Neuronal stem cell (in vitro differentiated cells): Measurements from ENCODE around the gene ALKBH3.
A peak's percentile ranks its signal among the peaks of the same experiment; 100 is the strongest.

Source experiments
- DNase-seq: peaks from one replicate; pipeline ENCODE4 v3.0.0-alpha.2; 2013; ENCODE audit warnings: low spot score
- H2AFZ ChIP-seq: one replicate; pipeline ENCODE4 v1.6.1; 2013; ENCODE audit warnings: mild to moderate bottlenecking, low read length, inconsistent platforms
- H2AK5ac ChIP-seq: 2 replicates; pipeline ENCODE4 v1.6.1; 2013; ENCODE audit warnings: low read depth, mild to moderate bottlenecking, inconsistent platforms, low read length, moderate library complexity, mixed read lengths
- H2BK120ac ChIP-seq: 2 replicates; pipeline ENCODE4 v1.6.1; 2013; ENCODE audit warnings: low read depth, mild to moderate bottlenecking, inconsistent platforms, low read length, moderate library complexity, mixed read lengths
- H2BK12ac ChIP-seq: one replicate; pipeline ENCODE4 v1.6.1; 2013; ENCODE audit warnings: low read length, inconsistent platforms
- H2BK15ac ChIP-seq: 2 replicates; pipeline ENCODE4 v1.6.1; 2013; ENCODE audit warnings: mild to moderate bottlenecking, low read length, inconsistent platforms, mixed read lengths
- H2BK5ac ChIP-seq: one replicate; pipeline ENCODE4 v1.6.1; 2013; ENCODE audit warnings: inconsistent platforms, mild to moderate bottlenecking, low read length, moderate library complexity
- H3K14ac ChIP-seq: one replicate; pipeline ENCODE4 v1.6.1; 2013; ENCODE audit warnings: low read length, inconsistent platforms
- H3K18ac ChIP-seq: 2 replicates; pipeline ENCODE4 v1.6.1; 2013; ENCODE audit warnings: low read length, inconsistent platforms
- H3K23ac ChIP-seq: 2 replicates; pipeline ENCODE4 v1.6.1; 2013; ENCODE audit warnings: low read depth, mild to moderate bottlenecking, mixed read lengths, low read length, inconsistent platforms; ENCODE audit not compliant: poor library complexity
- H3K27ac ChIP-seq: replicated peaks from 3 replicates; pipeline ENCODE4 v1.5.1; 2013; ENCODE audit warnings: low read length, inconsistent platforms
- H3K27me3 ChIP-seq, 3 experiments: 2 replicates each; pipeline ENCODE4 v1.6.1; 2013; ENCODE audit warnings: low read length in 3 of 3, mild to moderate bottlenecking in 2 of 3, inconsistent platforms in 1 of 3, low read depth in 1 of 3, mixed read lengths in 1 of 3, moderate library complexity in 1 of 3; ENCODE audit not compliant: control insufficient read depth in 3 of 3, insufficient read depth in 3 of 3
- H3K36me3 ChIP-seq, 2 donors: replicated peaks in 1 of 2; 2 replicates each; pipeline ENCODE4 v1.6.1; 2013; ENCODE audit warnings: low read length in 2 of 2; ENCODE audit not compliant: control insufficient read depth in 2 of 2, insufficient read depth in 2 of 2
- H3K4ac ChIP-seq: 2 replicates; pipeline ENCODE4 v1.6.1; 2013; ENCODE audit warnings: inconsistent platforms, mild to moderate bottlenecking, low read length, moderate library complexity
- H3K4me1 ChIP-seq, 2 donors: 1 replicate in 1 of 2; 2 replicates in 1 of 2; pipeline ENCODE4 v1.6.1; 2013; ENCODE audit warnings: low read length in 2 of 2, low read depth in 1 of 2; ENCODE audit not compliant: control insufficient read depth in 2 of 2, insufficient read depth in 1 of 2
- H3K4me2 ChIP-seq: one replicate; pipeline ENCODE4 v1.6.1; 2013; ENCODE audit warnings: mild to moderate bottlenecking, low read length, inconsistent platforms; ENCODE audit not compliant: insufficient read depth, poor library complexity, severe bottlenecking
- H3K4me3 ChIP-seq, 2 donors: 2 replicates each; pipeline ENCODE4 v1.5.1; 2013; ENCODE audit warnings: low read length in 2 of 2, mild to moderate bottlenecking in 2 of 2, inconsistent platforms in 1 of 2, moderate library complexity in 1 of 2
- H3K79me1 ChIP-seq: one replicate; pipeline ENCODE4 v1.6.1; 2013; ENCODE audit warnings: low read depth, mild to moderate bottlenecking, inconsistent platforms, low read length, moderate library complexity
- H3K9ac ChIP-seq: one replicate; pipeline ENCODE4 v1.6.1; 2013; ENCODE audit warnings: mild to moderate bottlenecking, low read depth, low read length, inconsistent platforms; ENCODE audit not compliant: poor library complexity
- H3K9me3 ChIP-seq, 2 donors: replicated peaks in 1 of 2; 2 replicates each; pipeline versions ENCODE3 to v1.6.1; 2013; ENCODE audit warnings: low read length in 2 of 2, mild to moderate bottlenecking in 2 of 2, inconsistent platforms in 1 of 2, low read depth in 1 of 2, mixed read lengths in 1 of 2, moderate library complexity in 1 of 2; ENCODE audit not compliant: control insufficient read depth in 2 of 2, insufficient read depth in 1 of 2
- H4K8ac ChIP-seq: one replicate; pipeline ENCODE4 v1.6.1; 2013; ENCODE audit warnings: low read depth, mild to moderate bottlenecking, inconsistent platforms, low read length, moderate library complexity
- H4K91ac ChIP-seq: one replicate; pipeline ENCODE4 v1.6.1; 2013; ENCODE audit warnings: low read length, low read depth, mild to moderate bottlenecking, inconsistent platforms; ENCODE audit not compliant: poor library complexity
- WGBS, 2 donors: extraction: QIAGEN DNeasy Blood & Tissue Kit; methylation state at CpG; one replicate each; pipeline ENCODE4 v1.1.7; 2013; ENCODE audit warnings: missing lambda C conversion rate in 2 of 2, mixed read lengths in 1 of 2; ENCODE audit not compliant: insufficient read length in 2 of 2, insufficient replicate concordance in 1 of 2; ENCODE audit errors: extremely low coverage in 2 of 2; 5-methylcytosine and 5-hydroxymethylcytosine counted together

The ALKBH3 gene

GRCh38 chr11:43871051-43871450, 9.6 kb upstream of the ALKBH3 start:
- no peak overlapping the region for H3K14ac ChIP-seq
- no peak overlapping the region for H3K4ac ChIP-seq
- H2BK5ac ChIP-seq = no peak overlapping the region
- H2AK5ac ChIP-seq = no peak overlapping the region
- H3K4me2 ChIP-seq = no peak overlapping the region
- H3K36me3 ChIP-seq = no peaks in the 10 kb centered on the region
- no peak overlapping the region for H2BK120ac ChIP-seq
- H3K79me1 ChIP-seq = no peaks in the 10 kb centered on the region
- no peak overlapping the region for H2BK12ac ChIP-seq
- no peak for DNase-seq
- no peak overlapping the region for H3K23ac ChIP-seq
- no peak overlapping the region for H2AFZ ChIP-seq
- H4K91ac ChIP-seq = no peak overlapping the region
- H2BK15ac ChIP-seq = no peak overlapping the region
- no peak overlapping the region for H3K9ac ChIP-seq
- no CpG with 5 or more reads among the region's 2 CpGs for WGBS, 2 donors
- no peak overlapping the region for H3K4me3 ChIP-seq
- no peak overlapping the region for H3K27ac ChIP-seq
- H3K18ac ChIP-seq = no peak overlapping the region
- no peaks in the 10 kb centered on the region for H3K4me1 ChIP-seq
- H4K8ac ChIP-seq = no peak overlapping the region
- H3K9me3 ChIP-seq = peaks cover 0 to 2% of the 10 kb centered on the region in 2 donors
- peaks cover 0 to 20% (median 2%) of the 10 kb centered on the region in 3 experiments for H3K27me3 ChIP-seq

GRCh38 chr11:43872995-43873394, 7.6 kb upstream of the ALKBH3 start:
- Histone ChIP-seq H2BK5ac (no peak overlapping the region), H2BK120ac (no peak overlapping the region), H3K9me3 (no peaks in the 10 kb centered on the region), H2BK15ac (no peak overlapping the region), H3K9ac (no peak overlapping the region), H3K27me3 (peaks cover 0 to 20% (median 2%) of the 10 kb centered on the region in 3 experiments), H3K4me3 (no peak overlapping the region), H4K8ac (no peak overlapping the region), H3K14ac (no peak overlapping the region), H2BK12ac (no peak overlapping the region), H3K27ac (no peak overlapping the region), H4K91ac (no peak overlapping the region), H2AK5ac (no peak overlapping the region), H3K36me3 (no peaks in the 10 kb centered on the region), H2AFZ (peak overlapping the region; percentile 32), H3K4me2 (no peak overlapping the region), H3K4ac (no peak overlapping the region), H3K18ac (no peak overlapping the region), H3K4me1 (no peaks in the 10 kb centered on the region), H3K79me1 (no peaks in the 10 kb centered on the region), H3K23ac (no peak overlapping the region)
- no peak for DNase-seq
- WGBS, 2 donors = no CpG with 5 or more reads among the region's 7 CpGs

GRCh38 chr11:43874078-43874477, 6.6 kb upstream of the ALKBH3 start:
- Histone ChIP-seq H3K36me3 (no peaks in the 10 kb centered on the region), H2BK120ac (no peak overlapping the region), H2AK5ac (no peak overlapping the region), H2BK15ac (no peak overlapping the region), H4K91ac (no peak overlapping the region), H3K9ac (no peak overlapping the region), H3K27ac (no peak overlapping the region), H2AFZ (no peak overlapping the region), H3K18ac (no peak overlapping the region), H3K27me3 (peaks cover 0 to 23% (median 2%) of the 10 kb centered on the region in 3 experiments), H3K9me3 (no peaks in the 10 kb centered on the region), H3K4me2 (no peak overlapping the region), H3K4me3 (no peak overlapping the region), H3K23ac (no peak overlapping the region), H3K79me1 (no peaks in the 10 kb centered on the region), H3K4ac (no peak overlapping the region), H2BK5ac (no peak overlapping the region), H3K4me1 (no peaks in the 10 kb centered on the region), H2BK12ac (no peak overlapping the region), H3K14ac (no peak overlapping the region), H4K8ac (no peak overlapping the region)
- no peak for DNase-seq
- WGBS, 2 donors = no CpG with 5 or more reads among the region's 3 CpGs

- no peak for DNase-seq
- Histone ChIP-seq H3K27ac (no peak overlapping the region), H3K23ac (no peak overlapping the region), H2AFZ (no peak overlapping the region), H3K79me1 (no peaks in the 10 kb centered on the region), H3K4ac (no peak overlapping the region), H2BK5ac (no peak overlapping the region), H3K4me1 (no peaks in the 10 kb centered on the region), H3K9ac (no peak overlapping the region), H4K91ac (no peak overlapping the region), H2BK120ac (no peak overlapping the region), H2AK5ac (no peak overlapping the region), H3K27me3 (peaks cover 0 to 23% (median 2%) of the 10 kb centered on the region in 3 experiments), H3K36me3 (no peaks in the 10 kb centered on the region), H3K4me2 (no peak overlapping the region), H3K14ac (no peak overlapping the region), H2BK15ac (no peak overlapping the region), H3K4me3 (no peak overlapping the region), H3K18ac (no peak overlapping the region), H2BK12ac (no peak overlapping the region), H3K9me3 (no peaks in the 10 kb centered on the region), H4K8ac (no peak overlapping the region)
- no CpG with 5 or more reads among the region's 1 CpG for WGBS, 2 donors
Measured at GRCh38 chr11:43874738-43875137, 5.9 kb upstream of the ALKBH3 start.
